Left ventricle myocardium inferior (tissue), 1 donor: Measurements from ENCODE around the gene POLA1. TPM values are rescaled to one million over a fixed set of nuclear protein-coding genes. Genes with fewer than 3 reads are reported as not detected.

Experiments
- DNase-seq: peaks from one replicate; pipeline ENCODE4 v3.0.0-alpha.2; 2020
- H3K27ac ChIP-seq: fragments of 200-600 bp; replicated peaks from 2 replicates; pipeline ENCODE4 v1.8.0; 2021
- H3K27me3 ChIP-seq: fragments of 200-600 bp; 2 replicates; pipeline ENCODE4 v1.8.0; 2021; ENCODE audit warnings: low read depth
- H3K36me3 ChIP-seq: fragments of 200-600 bp; 2 replicates; pipeline ENCODE4 v1.8.0; 2021
- H3K4me1 ChIP-seq: fragments of 200-600 bp; 2 replicates; pipeline ENCODE4 v1.8.0; 2021
- H3K4me3 ChIP-seq: fragments of 200-600 bp; 2 replicates; pipeline ENCODE4 v1.8.0; 2021; ENCODE audit warnings: mild to moderate bottlenecking, moderate library complexity
- H3K9me3 ChIP-seq: fragments of 200-600 bp; replicated peaks from 2 replicates; pipeline ENCODE4 v1.8.0; 2021
- CTCF ChIP-seq: fragments of 200-600 bp; IDR thresholded peaks from 2 replicates; pipeline ENCODE4 v1.8.0; 2021; ENCODE audit warnings: antibody characterized with exemption, mild to moderate bottlenecking, borderline replicate concordance
- intact Hi-C: fragments of 100-400 bp; cut with micrococcal nuclease; formaldehyde crosslinking; loops from one replicate; pipeline ENCODE4 v1.11.0; 2022
- total RNA-seq: library from RNA; stranded (reverse); fragmentation: NEBNext Ultra II Directional; extraction: Animal tissue kit (Norgen Biotek cat#: 25700); gene quantifications from one replicate; pipeline ENCODE4 v1.2.1, GENCODE V29; 2021
- donor health status: DM: no; HTN: yes; CAD: no; lungs with severe emphysema.

POLA1 gene
- total RNA-seq, 1 donor from 2014 or later = 7.3 TPM

GRCh38 chrX:24969812-24970211 lies 276.1 kb downstream of the POLA1 start:
- no peak overlapping the region for H3K4me3 ChIP-seq
- no peaks in the 10 kb centered on the region for H3K27me3 ChIP-seq
- TF ChIP-seq CTCF = no peak
- no peaks in the 10 kb centered on the region for H3K9me3 ChIP-seq
- intact Hi-C loops = no loop called here
- DNase-seq = no peak
- no peaks in the 10 kb centered on the region for H3K4me1 ChIP-seq
- no peaks in the 10 kb centered on the region for H3K36me3 ChIP-seq
- no peak overlapping the region for H3K27ac ChIP-seq

- H3K27ac ChIP-seq = no peak overlapping the region
- no peak for DNase-seq
- no peak overlapping the region for H3K4me3 ChIP-seq
- no peaks in the 10 kb centered on the region for H3K4me1 ChIP-seq
- intact Hi-C loops = no loop called here
- H3K36me3 ChIP-seq = no peaks in the 10 kb centered on the region
- no peak for TF ChIP-seq CTCF
- no peaks in the 10 kb centered on the region for H3K9me3 ChIP-seq
- H3K27me3 ChIP-seq = no peaks in the 10 kb centered on the region
Observed at GRCh38 chrX:24979081-24979480, 285.4 kb downstream of the POLA1 start.

GRCh38 chrX:24981030-24981429 lies 287.3 kb downstream of the POLA1 start:
- TF ChIP-seq CTCF = no peak
- no peaks in the 10 kb centered on the region for H3K9me3 ChIP-seq
- intact Hi-C loops = no loop called here

GRCh38 chrX:24982306-24982965 lies 288.7 kb downstream of the POLA1 start:
- Histone ChIP-seq H3K9me3 (no peaks in the 10 kb centered on the region), H3K36me3 (no peaks in the 10 kb centered on the region), H3K27me3 (no peaks in the 10 kb centered on the region), H3K4me1 (no peaks in the 10 kb centered on the region), H3K27ac (no peak overlapping the region), H3K4me3 (no peak overlapping the region)
- intact Hi-C loops = no loop called here
- no peak for TF ChIP-seq CTCF
- DNase-seq = no peak

More at GRCh38 chrX:24981030-24981429, 287.3 kb downstream of the POLA1 start:
- Histone ChIP-seq H3K27ac (no peak overlapping the region), H3K36me3 (no peaks in the 10 kb centered on the region), H3K27me3 (no peaks in the 10 kb centered on the region), H3K4me3 (no peak overlapping the region), H3K4me1 (no peaks in the 10 kb centered on the region)
- DNase-seq = no peak

GRCh38 chrX:24983931-24984330 lies 290.2 kb downstream of the POLA1 start:
- intact Hi-C loops = no loop called here

More at GRCh38 chrX:24983931-24984330, 290.2 kb downstream of the POLA1 start:
- no peaks in the 10 kb centered on the region for H3K36me3 ChIP-seq
- no peaks in the 10 kb centered on the region for H3K27me3 ChIP-seq
- H3K4me1 ChIP-seq = no peaks in the 10 kb centered on the region
- no peak overlapping the region for H3K4me3 ChIP-seq
- no peaks in the 10 kb centered on the region for H3K9me3 ChIP-seq
- no peak for TF ChIP-seq CTCF
- no peak for DNase-seq
- H3K27ac ChIP-seq = no peak overlapping the region
